Endothelial cell of umbilical vein (primary cell): ENCODE measurements around the gene SLC25A21. TPM values are rescaled to one million over a fixed set of nuclear protein-coding genes. Genes with fewer than 3 reads are reported as not detected.

ENCODE experiments used
- BruUV-seq: library from RNA; stranded (reverse); fragments of 400-500 nt; replicated peaks from 2 replicates; lab custom pipeline; 2021; lab: Mats Ljungman, UMichigan
- CTCF ChIA-PET: fragments of 300-600, 350-600 bp; sonication (Branson Sonifier 250); formaldehyde crosslinking; loops from one replicate; lab custom pipeline; 2021; ENCODE audit warnings: antibody characterized with exemption, inconsistent platforms; lab: Charles Lee
- POLR2A ChIA-PET: fragments of 300-600, 350-600 bp; sonication (Branson Sonifier 250); formaldehyde crosslinking; loops from one replicate; lab custom pipeline; 2021; ENCODE audit warnings: antibody characterized with exemption, inconsistent platforms; lab: Charles Lee
- DNase-seq: peaks from one replicate; pipeline ENCODE4 v3.0.0-alpha.2; 2011; ENCODE audit warnings: low read depth, low spot score
- FAIRE-seq: peaks from 2 replicates; lab custom pipeline; 2011; peaks lifted over from hg19 to GRCh38; lab: Jason Lieb, UNC
- H2AFZ ChIP-seq: 2 replicates; pipeline ENCODE4 v1.6.0; 2012; ENCODE audit warnings: low read depth, low read length, control low read depth, inconsistent platforms
- H3K27ac ChIP-seq: 2 replicates; pipeline ENCODE4 v1.5.1; 2011; ENCODE audit warnings: low read depth, mild to moderate bottlenecking, control low read depth, low read length, moderate library complexity; ENCODE audit not compliant: insufficient read depth
- H3K27me3 ChIP-seq, 2 experiments: 2 replicates each; pipeline versions ENCODE4 v1.6.0 to v1.6.1; 2011; ENCODE audit warnings: low read length in 2 of 2, mixed read lengths in 1 of 2; ENCODE audit not compliant: control insufficient read depth in 2 of 2, insufficient read depth in 2 of 2
- H3K36me3 ChIP-seq, 2 experiments: 2 replicates in 1 of 2; 3 replicates in 1 of 2; pipeline ENCODE4 v1.5.1; 2011; ENCODE audit warnings: low read length in 2 of 2, mild to moderate bottlenecking in 1 of 2, moderate library complexity in 1 of 2; ENCODE audit not compliant: control insufficient read depth in 2 of 2, insufficient read depth in 2 of 2; ENCODE audit errors: extremely low read depth in 1 of 2
- H3K4me1 ChIP-seq: 3 replicates; pipeline ENCODE4 v1.5.1; 2011; ENCODE audit warnings: mild to moderate bottlenecking, low read length; ENCODE audit not compliant: control insufficient read depth, insufficient read depth; ENCODE audit errors: extremely low read depth
- H3K4me2 ChIP-seq: 2 replicates; pipeline ENCODE4 v1.6.1; 2011; ENCODE audit warnings: low read length, control low read depth, mixed read lengths; ENCODE audit not compliant: insufficient read depth
- H3K4me3 ChIP-seq, 3 experiments: fragments of 200-600 bp in 1 of 3; sonication (generic), shearing (Covaris generic) in 1 of 3; replicated peaks in 1 of 3; 2 replicates each; pipeline ENCODE4 v1.5.1; 2011 to 2016; ENCODE audit warnings: control low read depth in 3 of 3, low read length in 3 of 3, mild to moderate bottlenecking in 2 of 3, inconsistent platforms in 1 of 3, low read depth in 1 of 3, moderate library complexity in 1 of 3; ENCODE audit not compliant: insufficient read depth in 1 of 3
- H3K79me2 ChIP-seq: 2 replicates; pipeline ENCODE4 v1.6.0; 2012; ENCODE audit warnings: low read length, inconsistent platforms; ENCODE audit not compliant: control insufficient read depth, insufficient read depth
- H3K9ac ChIP-seq: replicated peaks from 2 replicates; pipeline ENCODE3; 2011; ENCODE audit warnings: low read length, control low read depth; ENCODE audit not compliant: insufficient read depth; ENCODE audit errors: extremely low read depth
- H3K9me1 ChIP-seq: replicated peaks from 3 replicates; pipeline ENCODE4 v1.6.0; 2011; ENCODE audit warnings: mild to moderate bottlenecking, low read length; ENCODE audit not compliant: control insufficient read depth, insufficient read depth; ENCODE audit errors: extremely low read depth
- H3K9me3 ChIP-seq: replicated peaks from 2 replicates; pipeline ENCODE4 v1.5.1; 2012; ENCODE audit warnings: low read length, inconsistent platforms; ENCODE audit not compliant: control insufficient read depth, insufficient read depth
- H4K20me1 ChIP-seq: replicated peaks from 2 replicates; pipeline ENCODE3; 2011; ENCODE audit warnings: mild to moderate bottlenecking, low read length; ENCODE audit not compliant: control insufficient read depth, insufficient read depth; ENCODE audit errors: extremely low read depth
- CTCF ChIP-seq, 2 donors: IDR thresholded peaks; 1 replicate in 1 of 2; 2 replicates in 1 of 2; pipeline ENCODE4 v1.5.1; 2011; ENCODE audit warnings: low read length in 2 of 2, mild to moderate bottlenecking in 2 of 2, moderate library complexity in 2 of 2, control low read depth in 1 of 2, inconsistent platforms in 1 of 2, low read depth in 1 of 2; ENCODE audit not compliant: insufficient read depth in 1 of 2; ENCODE audit errors: extremely low read depth in 1 of 2
- EZH2 ChIP-seq: IDR thresholded peaks from 2 replicates; pipeline ENCODE4 v1.6.1; 2012; ENCODE audit warnings: borderline replicate concordance, low read depth, mild to moderate bottlenecking, moderate library complexity, low read length, inconsistent platforms; ENCODE audit not compliant: severe bottlenecking
- FOS ChIP-seq: IDR thresholded peaks from 2 replicates; pipeline ENCODE4 v1.6.1; 2011; ENCODE audit warnings: mild to moderate bottlenecking, low read length, moderate library complexity, borderline replicate concordance; ENCODE audit not compliant: insufficient read depth
- GATA2 ChIP-seq: IDR thresholded peaks from 2 replicates; pipeline ENCODE4 v1.7.0; 2011; ENCODE audit warnings: low read depth, mild to moderate bottlenecking, moderate library complexity, mixed read lengths, low read length; ENCODE audit not compliant: insufficient read length, insufficient read depth
- JUN ChIP-seq: IDR thresholded peaks from 2 replicates; pipeline ENCODE4 v1.6.1; 2011; ENCODE audit warnings: borderline replicate concordance, low read depth; ENCODE audit not compliant: insufficient read length, insufficient read depth
- MYC ChIP-seq: IDR thresholded peaks from one replicate; pipeline ENCODE4 v1.6.1; 2011; ENCODE audit warnings: mild to moderate bottlenecking, low read depth, low read length
- POLR2A ChIP-seq: IDR thresholded peaks from 2 replicates; pipeline ENCODE4 v1.6.1; 2012; ENCODE audit warnings: low read depth, mild to moderate bottlenecking, control low read depth, low read length
- POLR2AphosphoS5 ChIP-seq: IDR thresholded peaks from 2 replicates; pipeline ENCODE4 v1.6.1; 2012; ENCODE audit warnings: low read depth, mild to moderate bottlenecking, control low read depth, low read length, moderate library complexity; ENCODE audit not compliant: insufficient read depth
- dilution Hi-C: fragments of 300-500 bp; cut with MboI; formaldehyde crosslinking; loops from one replicate; pipeline ENCODE4 v1.15.0; 2019; ENCODE audit warnings: low sequenced_read_pairs; ENCODE audit not compliant: extremely low pct_ligation_motif_present
- intact Hi-C: fragments of 100-400 bp; cut with micrococcal nuclease; formaldehyde crosslinking; loops from one replicate; pipeline ENCODE4 v1.10.0; 2022
- polyA plus RNA-seq, 4 experiments: library from polyadenylated mRNA; depleted of rRNA in 3 of 4; stranded (reverse) in 3 of 4; unstranded in 1 of 4; fragments of >200 nt; gene quantifications; 2 replicates each; pipeline versions ENCODE4 v1.2.1 to v1.2.3, GENCODE V29; 2011 to 2012; ENCODE audit warnings: missing spikeins in 1 of 4
- total RNA-seq: library from RNA; stranded (reverse); gene quantifications from 2 replicates; pipeline ENCODE4 v1.2.3, GENCODE V29; 2021
- TF ChIP-seq, protein P1 (sequence below): IDR thresholded peaks from 2 replicates; pipeline ENCODE4 v1.6.1; 2011; ENCODE audit not compliant: insufficient read depth, insufficient read length

The SLC25A21 gene
- total and polyA plus RNA-seq, 2 donors (not counting 3 experiments of a cell fraction or from before 2014, with no cell fraction given), result 0.98 to 1.4 TPM

DNA sequence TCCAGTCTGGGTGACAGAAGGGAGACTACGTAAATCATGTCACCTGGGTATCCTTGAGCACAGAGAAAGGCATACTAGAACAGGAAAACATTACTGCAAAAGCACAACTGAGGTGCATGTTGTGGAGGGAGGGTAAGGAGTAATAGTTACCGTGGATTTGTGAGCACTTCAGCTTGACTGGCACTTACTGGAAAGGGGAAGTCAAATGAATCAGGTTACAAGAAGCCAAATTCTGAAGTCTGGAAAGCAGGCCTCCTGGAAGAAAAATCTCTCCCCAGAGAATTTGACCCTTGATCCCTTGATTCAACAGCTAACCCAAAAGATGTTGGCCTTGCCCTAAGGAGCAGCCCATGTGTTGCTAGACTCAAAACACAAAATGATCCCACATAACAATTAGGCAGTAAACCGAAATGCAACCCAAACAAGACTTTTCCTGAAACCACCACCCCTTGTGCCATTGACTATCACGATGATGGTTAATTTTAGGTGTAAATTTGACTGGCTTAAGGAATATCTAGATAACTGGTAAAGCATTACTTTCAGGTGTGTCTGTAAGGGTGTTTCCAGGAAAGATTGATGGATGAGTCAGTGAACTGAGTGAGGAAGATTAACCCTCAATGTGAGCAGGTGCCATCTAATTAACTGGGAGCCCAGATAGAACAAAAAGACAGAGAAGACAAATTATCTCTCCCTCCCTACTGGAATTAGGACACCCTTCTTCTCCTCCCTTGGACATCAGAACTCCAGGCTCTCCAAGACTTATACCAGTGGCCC, 108.8 kb downstream of the SLC25A21 start:
- Histone ChIP-seq H3K9me3 (no peaks in the 10 kb centered on the region), H3K9ac (no peak overlapping the region), H3K36me3 (no peaks in the 10 kb centered on the region), H3K4me1 (no peaks in the 10 kb centered on the region), H2AFZ (no peak overlapping the region), H3K4me3 (no peak overlapping the region), H3K4me2 (no peak overlapping the region), H4K20me1 (no peaks in the 10 kb centered on the region), H3K27me3 (no peaks in the 10 kb centered on the region), H3K27ac (no peak overlapping the region), H3K79me2 (no peaks in the 10 kb centered on the region), H3K9me1 (no peaks in the 10 kb centered on the region)
- FAIRE-seq, result no peak
- CTCF ChIA-PET, result interaction anchor here (1.7 kb wide), 1 partner anchor 167 kb away, joined by 3 read pairs; no protein-coding TSS in a partner anchor
- intact Hi-C loops (no loop called here), dilution Hi-C loops (no loop called here)
- DNase-seq, result no peak
- TF ChIP-seq CTCF (IDR thresholded peaks at IDR 0.05; ENCODE audit: extremely low read depth in 1 of 2, insufficient read depth in 1 of 2, low read depth in 1 of 2, low read length in 2 of 2), result no peak
- TF ChIP-seq EZH2, result no peak
- no peak for TF ChIP-seq POLR2A
- no peak for TF ChIP-seq POLR2AphosphoS5
- TF ChIP-seq FOS, result no peak
- TF ChIP-seq MYC, result no peak
- TF ChIP-seq, protein P1, sequence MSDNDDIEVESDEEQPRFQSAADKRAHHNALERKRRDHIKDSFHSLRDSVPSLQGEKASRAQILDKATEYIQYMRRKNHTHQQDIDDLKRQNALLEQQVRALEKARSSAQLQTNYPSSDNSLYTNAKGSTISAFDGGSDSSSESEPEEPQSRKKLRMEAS, result no peak
- TF ChIP-seq GATA2, result no peak
- TF ChIP-seq JUN, result no peak
- POLR2A ChIA-PET, result no interaction called here
- BruUV-seq, result no TSS peak
